OCI-LY3 (cell line): Measurements from ENCODE around the gene TAL1.

Experiments used
- H2AFZ ChIP-seq: fragments of 200-600, 300-600 bp; shearing (Covaris generic); 2 replicates; pipeline ENCODE4 v1.6.0; 2014; ENCODE audit warnings: antibody characterized with exemption, low read depth, low read length
- H3K27ac ChIP-seq: fragments of 200-600, 300-600 bp; sonication (generic); 2 replicates; pipeline ENCODE4 v1.5.1; 2014; ENCODE audit warnings: mild to moderate bottlenecking, low read length, moderate library complexity, mixed read lengths
- H3K27me3 ChIP-seq: fragments of 200-600, 300-600 bp; sonication (generic); 2 replicates; pipeline ENCODE4 v1.6.1; 2014; ENCODE audit warnings: low read depth, low read length, mixed read lengths
- H3K36me3 ChIP-seq: fragments of 200-600, 300-600 bp; sonication (generic); replicated peaks from 2 replicates; pipeline ENCODE3; 2014; ENCODE audit warnings: low read depth, low read length, mixed read lengths
- H3K4me1 ChIP-seq: fragments of 300-600, 200-600 bp; sonication (generic); 2 replicates; pipeline ENCODE4 v1.6.1; 2014; ENCODE audit warnings: low read length, mixed read lengths
- H3K4me2 ChIP-seq: fragments of 200-600, 300-600 bp; sonication (generic); 2 replicates; pipeline ENCODE4 v1.6.1; 2014; ENCODE audit warnings: low read length, mixed read lengths
- H3K4me3 ChIP-seq: fragments of 300-600, 200-600 bp; sonication (generic); 2 replicates; pipeline ENCODE4 v1.5.1; 2014; ENCODE audit warnings: antibody characterized with exemption, mild to moderate bottlenecking, low read length, moderate library complexity
- H3K79me2 ChIP-seq: fragments of 300-600, 200-600 bp; shearing (Covaris generic); 2 replicates; pipeline ENCODE4 v1.6.1; 2014; ENCODE audit warnings: mild to moderate bottlenecking, low read length, mixed read lengths
- H3K9ac ChIP-seq: fragments of 300-600, 200-600 bp; shearing (Covaris generic); 2 replicates; pipeline ENCODE4 v1.6.0; 2014; ENCODE audit warnings: mild to moderate bottlenecking, low read length, moderate library complexity
- H3K9me3 ChIP-seq: fragments of 200-600, 300-600 bp; shearing (Covaris generic); 2 replicates; pipeline ENCODE4 v1.6.1; 2014; ENCODE audit warnings: low read length, mixed read lengths; ENCODE audit not compliant: insufficient read depth
- H4K20me1 ChIP-seq: fragments of 200-600, 300-600 bp; sonication (generic); 2 replicates; pipeline ENCODE4 v1.6.1; 2016; ENCODE audit warnings: low read length, mixed read lengths; ENCODE audit not compliant: insufficient read depth
- EZH2phosphoT487 ChIP-seq: fragments of 200-600 bp; shearing (Covaris generic); IDR thresholded peaks from 2 replicates; pipeline ENCODE4 v1.6.1; 2018; ENCODE audit warnings: antibody characterized with exemption, mixed run types, low read depth
- TF ChIP-seq, protein P1 (sequence below): fragments of 200-600, 300-600 bp; sonication (generic); IDR thresholded peaks from 2 replicates; pipeline ENCODE4 v1.5.1; 2014; ENCODE audit warnings: antibody characterized with exemption, low read length, low read depth

TAL1 gene

DNA sequence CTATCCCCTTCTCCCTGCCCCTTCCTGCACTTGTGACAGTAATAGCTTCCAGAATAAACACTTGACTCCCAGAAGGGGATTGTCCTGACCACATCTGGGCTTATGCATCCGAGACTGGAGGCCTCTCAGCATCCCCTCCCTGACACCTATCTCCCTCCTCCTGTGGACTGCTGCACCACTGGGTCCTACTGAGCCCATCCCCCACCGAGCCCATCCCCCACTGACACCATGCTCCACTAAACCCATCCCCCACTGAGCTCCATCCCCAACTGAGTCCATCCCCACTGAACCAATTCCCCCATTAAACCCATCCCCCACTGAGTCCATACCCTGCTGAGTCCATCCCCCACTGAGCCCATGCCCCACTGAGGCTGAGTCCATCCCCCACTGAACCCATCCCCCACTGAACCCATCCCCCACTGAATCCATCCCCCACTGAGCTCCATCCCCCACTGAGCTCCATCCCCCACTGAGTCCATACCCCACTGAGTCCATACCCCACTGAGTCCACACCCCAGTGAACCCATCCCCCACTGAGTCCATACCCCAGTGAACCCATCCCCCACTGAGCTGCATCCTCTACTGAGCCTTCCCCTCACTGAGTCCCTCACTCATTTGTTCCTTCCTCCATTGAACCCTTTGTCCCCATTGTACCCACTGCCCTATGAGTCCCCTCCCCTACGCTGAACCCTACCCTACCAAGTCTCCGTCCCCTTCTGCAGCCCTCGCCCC, 47.8 kb downstream of the TAL1 start:
- H4K20me1 ChIP-seq, result no peaks in the 10 kb centered on the region
- H3K36me3 ChIP-seq, result no peaks in the 10 kb centered on the region
- no peaks in the 10 kb centered on the region for H3K4me1 ChIP-seq
- no peaks in the 10 kb centered on the region for H3K79me2 ChIP-seq
- TF ChIP-seq, protein P1, sequence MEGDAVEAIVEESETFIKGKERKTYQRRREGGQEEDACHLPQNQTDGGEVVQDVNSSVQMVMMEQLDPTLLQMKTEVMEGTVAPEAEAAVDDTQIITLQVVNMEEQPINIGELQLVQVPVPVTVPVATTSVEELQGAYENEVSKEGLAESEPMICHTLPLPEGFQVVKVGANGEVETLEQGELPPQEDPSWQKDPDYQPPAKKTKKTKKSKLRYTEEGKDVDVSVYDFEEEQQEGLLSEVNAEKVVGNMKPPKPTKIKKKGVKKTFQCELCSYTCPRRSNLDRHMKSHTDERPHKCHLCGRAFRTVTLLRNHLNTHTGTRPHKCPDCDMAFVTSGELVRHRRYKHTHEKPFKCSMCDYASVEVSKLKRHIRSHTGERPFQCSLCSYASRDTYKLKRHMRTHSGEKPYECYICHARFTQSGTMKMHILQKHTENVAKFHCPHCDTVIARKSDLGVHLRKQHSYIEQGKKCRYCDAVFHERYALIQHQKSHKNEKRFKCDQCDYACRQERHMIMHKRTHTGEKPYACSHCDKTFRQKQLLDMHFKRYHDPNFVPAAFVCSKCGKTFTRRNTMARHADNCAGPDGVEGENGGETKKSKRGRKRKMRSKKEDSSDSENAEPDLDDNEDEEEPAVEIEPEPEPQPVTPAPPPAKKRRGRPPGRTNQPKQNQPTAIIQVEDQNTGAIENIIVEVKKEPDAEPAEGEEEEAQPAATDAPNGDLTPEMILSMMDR, result no peak
- no peak for TF ChIP-seq EZH2phosphoT487
- H3K9me3 ChIP-seq, result no peaks in the 10 kb centered on the region
- H3K4me3 ChIP-seq, result no peak overlapping the region
- no peak overlapping the region for H3K4me2 ChIP-seq
- no peak overlapping the region for H2AFZ ChIP-seq
- H3K9ac ChIP-seq, result no peak overlapping the region
- H3K27me3 ChIP-seq, result peaks cover 6% of the 10 kb centered on the region
- no peak overlapping the region for H3K27ac ChIP-seq

DNA sequence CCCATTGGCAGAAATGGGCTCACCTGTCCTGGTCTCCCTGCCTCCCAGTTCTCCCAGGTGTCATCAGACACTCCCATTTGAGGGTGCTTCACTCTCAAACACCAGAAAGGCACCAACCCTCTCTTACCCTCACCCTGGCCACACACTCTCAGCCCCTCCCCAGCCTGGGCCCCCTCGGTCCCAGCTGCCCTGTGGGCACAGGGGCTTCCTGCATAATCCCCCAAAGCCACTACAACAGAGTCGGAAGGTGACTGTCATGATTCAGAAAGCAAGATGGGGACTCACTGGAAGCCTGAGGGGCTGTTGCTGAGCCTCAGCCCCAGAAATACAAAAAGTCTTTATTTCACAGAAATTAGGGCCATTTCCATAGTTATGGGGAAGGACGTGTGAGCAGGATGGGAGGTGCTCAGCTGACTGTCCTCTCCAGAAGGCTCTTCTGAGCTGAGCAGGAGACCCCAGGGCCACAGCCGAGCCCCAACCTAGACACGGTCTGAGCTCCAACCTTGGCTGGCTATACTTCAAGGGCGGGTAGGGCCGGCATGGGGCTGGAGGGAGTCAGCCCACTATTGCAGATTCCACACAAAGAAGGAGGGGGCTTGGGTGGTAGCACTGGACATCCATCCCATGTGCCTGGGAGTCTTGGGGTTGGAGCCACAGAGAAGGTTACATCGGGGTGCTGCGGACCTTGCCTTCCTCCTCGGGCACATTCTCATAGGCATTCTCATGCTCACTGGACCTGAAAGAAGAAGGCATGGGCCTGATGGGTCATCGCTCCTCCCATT, 48.5 kb downstream of the TAL1 start:
- Histone ChIP-seq H3K9me3 (no peaks in the 10 kb centered on the region), H3K27me3 (peaks cover 6% of the 10 kb centered on the region), H4K20me1 (no peaks in the 10 kb centered on the region), H3K9ac (no peak overlapping the region), H2AFZ (no peak overlapping the region), H3K27ac (no peak overlapping the region), H3K36me3 (no peaks in the 10 kb centered on the region), H3K79me2 (no peaks in the 10 kb centered on the region), H3K4me2 (no peak overlapping the region), H3K4me1 (peaks cover 3% of the 10 kb centered on the region; the same call in 1 of the 2 replicates), H3K4me3 (no peak overlapping the region)
- TF ChIP-seq EZH2phosphoT487, result no peak
- TF ChIP-seq, protein P1, result no peak

DNA sequence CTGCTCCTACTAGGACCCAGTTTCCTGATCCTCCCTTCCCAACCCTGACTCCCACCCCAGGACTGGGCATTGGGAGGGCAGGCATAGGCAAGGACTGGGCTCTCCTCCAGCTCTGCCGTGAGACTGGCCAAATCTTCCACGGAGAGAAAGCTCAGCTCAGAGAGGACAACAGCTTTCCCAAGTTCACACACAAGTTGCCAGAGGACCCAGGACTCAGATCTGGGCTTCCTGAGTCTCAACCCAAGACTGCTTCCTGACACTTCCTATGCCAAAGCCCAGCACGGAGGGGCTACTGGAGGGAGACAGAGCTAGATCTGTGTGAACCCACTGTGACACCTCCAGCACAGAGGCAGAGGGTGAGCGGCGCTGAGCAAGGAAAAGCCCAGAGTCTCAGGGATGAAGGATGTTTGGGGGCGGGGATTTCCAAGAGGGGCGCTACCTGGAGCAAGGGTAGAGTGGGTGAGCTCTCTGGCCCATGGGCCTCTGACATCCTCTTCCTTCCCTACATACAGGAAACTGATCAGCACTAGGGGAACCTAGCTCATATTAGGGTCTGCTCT, 49.3 kb downstream of the TAL1 start:
- no peaks in the 10 kb centered on the region for H3K9me3 ChIP-seq
- no peak for TF ChIP-seq EZH2phosphoT487
- TF ChIP-seq, protein P1, result no peak
- no peak overlapping the region for H3K27ac ChIP-seq
- H3K4me2 ChIP-seq, result no peak overlapping the region
- no peaks in the 10 kb centered on the region for H4K20me1 ChIP-seq
- H3K79me2 ChIP-seq, result no peaks in the 10 kb centered on the region
- peaks cover 4% of the 10 kb centered on the region; the same call in 1 of the 2 replicates for H3K4me1 ChIP-seq
- no peak overlapping the region for H3K4me3 ChIP-seq
- no peak overlapping the region for H2AFZ ChIP-seq
- H3K36me3 ChIP-seq, result no peaks in the 10 kb centered on the region
- peaks cover 6% of the 10 kb centered on the region for H3K27me3 ChIP-seq
- H3K9ac ChIP-seq, result no peak overlapping the region

DNA sequence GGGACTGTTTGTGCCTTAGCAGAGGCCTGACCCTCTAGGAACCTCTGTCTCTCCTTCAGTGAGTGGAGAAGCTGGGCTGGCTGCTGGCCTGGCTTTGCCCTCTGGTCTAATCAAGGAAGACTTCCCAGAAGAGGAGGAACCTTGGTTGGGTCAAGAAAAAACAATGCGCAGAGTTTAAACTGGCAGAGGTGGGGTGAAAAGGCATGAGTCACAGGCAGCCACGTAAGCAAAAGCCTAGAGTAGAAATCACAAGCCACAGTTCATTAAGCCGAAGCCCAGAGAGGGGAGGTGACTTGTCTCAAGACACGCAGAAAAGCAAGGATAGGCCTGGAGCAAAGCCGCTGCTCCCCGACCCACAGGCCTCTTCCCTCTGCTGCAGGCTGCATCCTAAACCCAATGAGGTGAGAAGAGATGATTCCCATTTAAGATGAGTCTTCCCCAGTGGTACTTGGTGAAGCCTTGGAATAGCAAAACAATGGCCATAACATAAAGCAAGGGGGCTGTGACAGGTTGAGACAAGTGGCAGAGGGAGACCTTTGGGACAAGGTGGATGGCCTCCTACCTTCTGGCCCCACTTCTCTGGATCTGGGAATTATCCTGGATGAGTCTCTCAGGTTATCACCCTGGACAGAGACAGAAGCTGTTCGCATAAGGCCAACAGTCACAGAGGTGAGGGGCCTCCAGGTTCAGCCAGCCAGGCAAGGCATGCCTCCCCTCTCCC, 49.9 kb downstream of the TAL1 start:
- Histone ChIP-seq H3K36me3 (no peaks in the 10 kb centered on the region), H3K9me3 (no peaks in the 10 kb centered on the region), H4K20me1 (no peaks in the 10 kb centered on the region), H3K4me3 (no peak overlapping the region), H3K27ac (no peak overlapping the region), H3K79me2 (no peaks in the 10 kb centered on the region), H3K4me2 (no peak overlapping the region), H2AFZ (no peak overlapping the region), H3K27me3 (peaks cover 6% of the 10 kb centered on the region), H3K9ac (no peak overlapping the region), H3K4me1 (peaks cover 4% of the 10 kb centered on the region; the same call in 1 of the 2 replicates)
- TF ChIP-seq, protein P1, result no peak
- TF ChIP-seq EZH2phosphoT487, result no peak
